Measurements from ENCODE around the gene CCL18. TPM values are rescaled to one million over a fixed set of nuclear protein-coding genes. Genes with fewer than 3 reads are reported as not detected.

The CCL18 gene
- polyA plus RNA-seq, 1 donor from 2014 or later: not detected

- H3K9ac ChIP-seq (ENCODE audit: low read length): no peak overlapping the region
- no peaks in the 10 kb centered on the region for H4K20me1 ChIP-seq (ENCODE audit: insufficient read depth)
- no peak overlapping the region for H2AFZ ChIP-seq (ENCODE audit: low read depth, low read length)
- H3K79me2 ChIP-seq (replicated peaks; ENCODE audit: insufficient read depth, low read length): no peaks in the 10 kb centered on the region
- no peak overlapping the region for H3K4me2 ChIP-seq (ENCODE audit: low read length)
- TF ChIP-seq CTCF (IDR thresholded peaks at IDR 0.05; ENCODE audit: poor library complexity, severe bottlenecking) (no peak), RAD21 (conservative IDR thresholded peaks at IDR 0.05) (no peak), MXI1 (conservative IDR thresholded peaks at IDR 0.05; ENCODE audit: poor library complexity, severe bottlenecking) (no peak), REST (IDR thresholded peaks at IDR 0.05; ENCODE audit: borderline replicate concordance) (no peak), EZH2 (IDR thresholded peaks at IDR 0.05; ENCODE audit: borderline replicate concordance, insufficient read depth, low read length, poor library complexity, severe bottlenecking) (no peak)
- no peak overlapping the region for H3K27ac ChIP-seq (ENCODE audit: low read length)
- H3K9me3 ChIP-seq (ENCODE audit: low read length): no peaks in the 10 kb centered on the region
- no peaks in the 10 kb centered on the region for H3K9me2 ChIP-seq (ENCODE audit: insufficient read depth, low read length)
- no peaks in the 10 kb centered on the region for H3F3A ChIP-seq (ENCODE audit: insufficient read depth, low read length, poor library complexity, severe bottlenecking)
- no peaks in the 10 kb centered on the region for H3K36me3 ChIP-seq (ENCODE audit: insufficient read depth, low read length)
- no peak overlapping the region for H3K4me3 ChIP-seq (ENCODE audit: low read length)
- no peaks in the 10 kb centered on the region for H3K27me3 ChIP-seq (ENCODE audit: insufficient read depth, low read depth, low read length)
Measured at GRCh38 chr17:36034127-36034526, 29.9 kb upstream of the CCL18 start.

GRCh38 chr17:36036235-36036634, 27.8 kb upstream of the CCL18 start:
- H3K9me2 ChIP-seq (ENCODE audit: insufficient read depth, low read length): no peaks in the 10 kb centered on the region
- no peaks in the 10 kb centered on the region for H3F3A ChIP-seq (ENCODE audit: insufficient read depth, low read length, poor library complexity, severe bottlenecking)
- no peak overlapping the region for H2AFZ ChIP-seq (ENCODE audit: low read depth, low read length)
- H4K20me1 ChIP-seq (ENCODE audit: insufficient read depth): no peaks in the 10 kb centered on the region
- no peaks in the 10 kb centered on the region for H3K27me3 ChIP-seq (ENCODE audit: insufficient read depth, low read depth, low read length)
- no peak overlapping the region for H3K4me3 ChIP-seq (ENCODE audit: low read length)
- H3K36me3 ChIP-seq (ENCODE audit: insufficient read depth, low read length): no peaks in the 10 kb centered on the region
- no peak overlapping the region for H3K27ac ChIP-seq (ENCODE audit: low read length)
- no peaks in the 10 kb centered on the region for H3K9me3 ChIP-seq (ENCODE audit: low read length)
- TF ChIP-seq CTCF (IDR thresholded peaks at IDR 0.05; ENCODE audit: poor library complexity, severe bottlenecking) (no peak), MXI1 (conservative IDR thresholded peaks at IDR 0.05; ENCODE audit: poor library complexity, severe bottlenecking) (no peak), EZH2 (IDR thresholded peaks at IDR 0.05; ENCODE audit: borderline replicate concordance, insufficient read depth, low read length, poor library complexity, severe bottlenecking) (no peak), TAF1 (IDR thresholded peaks at IDR 0.05; ENCODE audit: low read depth) (no peak), POLR2AphosphoS5 (IDR thresholded peaks at IDR 0.05) (no peak), EP300 (conservative IDR thresholded peaks at IDR 0.05; ENCODE audit: poor library complexity, severe bottlenecking) (no peak), SMC3 (conservative IDR thresholded peaks at IDR 0.05; ENCODE audit: poor library complexity) (no peak), RAD21 (conservative IDR thresholded peaks at IDR 0.05) (no peak), REST (IDR thresholded peaks at IDR 0.05; ENCODE audit: borderline replicate concordance) (no peak)
- H3K9ac ChIP-seq (ENCODE audit: low read length): no peak overlapping the region
- no peaks in the 10 kb centered on the region for H3K79me2 ChIP-seq (replicated peaks; ENCODE audit: insufficient read depth, low read length)
- no peak overlapping the region for H3K4me2 ChIP-seq (ENCODE audit: low read length)
